Measurements from ENCODE around the gene CCDC9B. TPM values are rescaled to one million over a fixed set of nuclear protein-coding genes. Genes with fewer than 3 reads are reported as not detected.

Gene CCDC9B
- total and polyA plus RNA-seq, 8 donors, result 18.3 to 72.3 (median 32.3) TPM

- WGBS, 2 donors, result 88 to 94% methylated on average over 19 to 20 of the region's 20 CpGs
- intact Hi-C loops (cut with DNase I), result no loop called here
- H3K27ac ChIP-seq, result no peak overlapping the region
- DNase-seq (peak in 2 of 6 donors; percentile 15 to 48), FAIRE-seq (no peak), ATAC-seq (no peak)
- no peaks in the 10 kb centered on the region for H3K27me3 ChIP-seq
- H3K36me3 ChIP-seq, result no peaks in the 10 kb centered on the region
- H3K4me3 ChIP-seq, result no peak overlapping the region
- no peak for TF ChIP-seq CTCF (IDR thresholded peaks at IDR 0.05)
- H3K9me3 ChIP-seq, result no peaks in the 10 kb centered on the region
- H3K4me1 ChIP-seq, result peaks cover 0 to 11% (median 5%) of the 10 kb centered on the region in 3 donors
These were observed 46.5 kb downstream of the CCDC9B start for GRCh38 chr15:40293905-40294895.

GRCh38 chr15:40293006-40293405 is 47.7 kb downstream of the CCDC9B start:
- no peak for TF ChIP-seq CTCF (IDR thresholded peaks at IDR 0.05)
- intact Hi-C loops (cut with DNase I), result no loop called here
- no peaks in the 10 kb centered on the region for H3K9me3 ChIP-seq
- no peak for ATAC-seq
- peaks cover 0 to 14% (median 5%) of the 10 kb centered on the region in 3 donors for H3K4me1 ChIP-seq
- DNase-seq, result peak in 2 of 6 donors; percentile 2 to 24
- FAIRE-seq, result no peak
- H3K27ac ChIP-seq, result no peak overlapping the region
- no peaks in the 10 kb centered on the region for H3K36me3 ChIP-seq
- no peaks in the 10 kb centered on the region for H3K27me3 ChIP-seq
- no peak overlapping the region for H3K4me3 ChIP-seq

- intact Hi-C loops (cut with DNase I), result no loop called here
- H3K9me3 ChIP-seq, result no peaks in the 10 kb centered on the region
- ATAC-seq, result no peak
- no peak overlapping the region for H3K27ac ChIP-seq
- no peak for TF ChIP-seq CTCF (IDR thresholded peaks at IDR 0.05)
- FAIRE-seq, result no peak
- DNase-seq, result peak in 1 of 6 donors; percentile 24
- H3K4me1 ChIP-seq, result peaks cover 0 to 14% (median 5%) of the 10 kb centered on the region in 3 donors
- no peaks in the 10 kb centered on the region for H3K27me3 ChIP-seq
- H3K4me3 ChIP-seq, result no peak overlapping the region
- WGBS, 2 donors, result 80 to 81% methylated on average over 3 of the region's 3 CpGs
- H3K36me3 ChIP-seq, result no peaks in the 10 kb centered on the region
These were observed 48.5 kb downstream of the CCDC9B start for GRCh38 chr15:40292246-40292645.

GRCh38 chr15:40290918-40291574 is 49.7 kb downstream of the CCDC9B start:
- WGBS, 2 donors, result 10 to 14% methylated on average over 55 to 68 of the region's 68 CpGs

More at GRCh38 chr15:40290918-40291574, 49.7 kb downstream of the CCDC9B start:
- DNase-seq (peak in 5 of 6 donors; percentile 41 to 84 (median 65)), ATAC-seq (peak; percentile 40 to 71 (median 61)), FAIRE-seq (no peak)
- peak overlapping the region in 2 of 4 donors; percentile 11 to 35 for H3K4me3 ChIP-seq
- no peaks in the 10 kb centered on the region for H3K9me3 ChIP-seq
- H3K36me3 ChIP-seq, result no peaks in the 10 kb centered on the region
- no peaks in the 10 kb centered on the region for H3K27me3 ChIP-seq
- no peak overlapping the region for H3K27ac ChIP-seq
- no peak for TF ChIP-seq CTCF (IDR thresholded peaks at IDR 0.05)
- H3K4me1 ChIP-seq, result peaks cover 0 to 14% (median 3%) of the 10 kb centered on the region in 3 donors
- intact Hi-C loops (cut with DNase I), result no loop called here

Measured in pancreas (tissue), 10 donors.